GM12872 (cell line): ENCODE data around the gene OTUD1.

Experiments
- CTCF ChIP-seq: IDR thresholded peaks from 3 replicates; pipeline ENCODE4 v1.5.1; 2011; ENCODE audit warnings: low read depth, mild to moderate bottlenecking, low read length, moderate library complexity; ENCODE audit not compliant: insufficient read depth

Gene OTUD1

GRCh38 chr10:23439452-23439960 is 631 bp downstream of the OTUD1 start:
- TF ChIP-seq CTCF, result no peak

- TF ChIP-seq CTCF, result no peak
These were observed 1.4 kb downstream of the OTUD1 start for GRCh38 chr10:23439961-23440889.

DNA sequence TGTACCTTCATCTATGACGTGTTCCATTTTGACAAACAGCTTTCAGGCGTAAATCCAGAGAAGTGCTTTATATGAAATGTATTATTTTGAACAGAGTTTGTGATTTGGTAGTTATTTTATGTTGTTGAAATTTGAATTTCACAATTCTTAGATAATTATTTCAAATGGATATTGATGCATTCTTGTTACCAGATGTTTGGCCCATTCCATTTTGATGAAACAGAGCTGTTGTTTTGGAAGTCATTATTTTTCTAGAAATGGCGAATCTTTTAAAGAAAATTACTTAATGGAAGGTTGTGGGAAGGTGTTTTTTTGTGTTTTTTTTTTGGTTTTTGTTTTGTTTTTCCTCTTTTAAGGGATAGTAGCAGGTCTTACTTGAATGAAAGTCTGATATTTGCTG is 2.4 kb downstream of the OTUD1 start:
- no peak for TF ChIP-seq CTCF

DNA sequence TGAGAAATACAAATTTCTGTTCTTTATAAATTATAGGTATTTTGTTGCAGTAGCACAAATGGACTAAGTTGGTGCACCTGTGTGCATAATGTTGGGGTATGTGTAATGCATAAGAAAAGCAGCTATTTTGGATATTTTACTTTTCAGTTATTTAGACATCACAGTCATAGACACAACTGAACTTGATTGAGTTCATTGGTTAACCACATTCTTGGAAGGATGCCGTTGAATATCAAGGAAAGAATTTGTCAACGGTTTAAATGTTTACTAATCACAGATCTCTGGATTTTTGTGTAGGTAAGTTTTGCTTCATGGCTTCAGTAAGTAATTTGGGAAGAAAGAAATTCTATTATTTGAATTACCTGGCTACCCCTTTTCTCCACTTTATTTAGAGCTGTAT is 4.1 kb downstream of the OTUD1 start:
- no peak for TF ChIP-seq CTCF

- no peak for TF ChIP-seq CTCF
These were observed 6.7 kb downstream of the OTUD1 start for GRCh38 chr10:23445591-23445990.

DNA sequence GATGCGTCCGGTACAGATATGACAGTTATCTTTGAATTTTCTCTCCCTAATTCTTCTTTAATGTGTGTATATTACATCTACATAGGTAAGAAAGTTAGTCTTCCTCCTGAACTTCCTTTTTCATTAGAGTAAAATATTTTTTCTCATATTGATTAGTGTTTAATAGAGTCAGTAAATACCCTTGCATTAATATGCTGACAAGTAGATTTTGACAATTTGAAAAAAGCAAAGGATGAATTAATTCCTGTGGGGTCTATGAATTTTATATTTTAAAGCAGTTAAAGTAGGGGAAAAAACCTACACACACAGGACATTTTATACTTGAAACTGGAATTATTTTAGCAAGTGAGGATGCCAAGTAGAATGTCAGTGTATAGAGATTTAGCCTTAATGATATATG is 9.4 kb downstream of the OTUD1 start:
- TF ChIP-seq CTCF, result no peak

- no peak for TF ChIP-seq CTCF
These were observed 10.1 kb downstream of the OTUD1 start for GRCh38 chr10:23448802-23449570.
